GM12801 (cell line): Measurements from ENCODE around the gene TOR1A.

Source experiments
- CTCF ChIP-seq: IDR thresholded peaks from one replicate; pipeline ENCODE4 v1.5.1; 2011; ENCODE audit warnings: control low read depth; ENCODE audit not compliant: insufficient read length; ENCODE audit errors: extremely low read depth

The TOR1A gene

GRCh38 chr9:129836311-129837007, 12.5 kb upstream of the TOR1A start:
- no peak for TF ChIP-seq CTCF

GRCh38 chr9:129835860-129836223, 11.9 kb upstream of the TOR1A start:
- TF ChIP-seq CTCF = no peak

GRCh38 chr9:129835128-129835859, 11.4 kb upstream of the TOR1A start, which contains the start of the genes C9orf78 and USP20:
Gene C9orf78, minus strand, starts transcription at chr9:129835275. Its CDS starts 54 bp downstream, at chr9:129835221.
Gene USP20, plus strand, starts transcription at chr9:129835458. Its CDS starts 17,098 bp downstream, at chr9:129852556.
- no peak for TF ChIP-seq CTCF

- no peak for TF ChIP-seq CTCF
These were observed 10.7 kb upstream of the TOR1A start for GRCh38 chr9:129834489-129835127.

GRCh38 chr9:129832982-129833381, 9.0 kb upstream of the TOR1A start:
- no peak for TF ChIP-seq CTCF

- no peak for TF ChIP-seq CTCF
These were observed 5.0 kb upstream of the TOR1A start for GRCh38 chr9:129828969-129829368.

- no peak for TF ChIP-seq CTCF
These were observed 4.1 kb upstream of the TOR1A start for GRCh38 chr9:129828051-129828450.
